Large intestine (tissue), 12 donors: Measurements from ENCODE around the gene HLA-DQA2. TPM values are rescaled to one million over a fixed set of nuclear protein-coding genes. Genes with fewer than 3 reads are reported as not detected.
"Not testable (repeated sequence)": the region's sequence is repeated elsewhere in the genome, so short reads cannot be mapped to it uniquely, and the experiment has no call there.

Source experiments
- DNase-seq, 2 donors: peaks; one replicate each; pipeline versions ENCODE4 v3.0.0 to v3.0.0-alpha.2; 2013
- H3K27ac ChIP-seq: one replicate; pipeline ENCODE4 v1.5.1; 2013; ENCODE audit warnings: low read length
- H3K27me3 ChIP-seq: 2 replicates; pipeline ENCODE4 v1.6.1; 2013; ENCODE audit warnings: low read length; ENCODE audit not compliant: control insufficient read depth, insufficient read depth
- H3K36me3 ChIP-seq: 2 replicates; pipeline ENCODE4 v1.6.1; 2013; ENCODE audit warnings: low read length; ENCODE audit not compliant: control insufficient read depth, insufficient read depth
- H3K4me1 ChIP-seq: one replicate; pipeline ENCODE4 v1.6.1; 2013; ENCODE audit warnings: low read length; ENCODE audit not compliant: control insufficient read depth, insufficient read depth
- H3K4me3 ChIP-seq: one replicate; pipeline ENCODE4 v1.5.1; 2013; ENCODE audit warnings: low read length
- H3K9me3 ChIP-seq: one replicate; pipeline ENCODE4 v1.6.1; 2013; ENCODE audit warnings: mild to moderate bottlenecking, low read depth, low read length, moderate library complexity; ENCODE audit not compliant: control insufficient read depth
- WGBS: methylation state at CpG from one replicate; pipeline ENCODE4 v1.1.5; 2013; ENCODE audit warnings: low lambda C conversion rate; ENCODE audit not compliant: insufficient coverage; 5-methylcytosine and 5-hydroxymethylcytosine counted together
- long read RNA-seq, 11 donors: transcript quantifications; one replicate each; lab custom pipeline, GENCODE V29; 2026
- polyA plus RNA-seq: library from polyadenylated mRNA; unstranded; fragments of 120-200 nt; gene quantifications from one replicate; pipeline ENCODE4 v1.2.1, GENCODE V29; 2013

The HLA-DQA2 gene
- polyA plus RNA-seq, result 1.8 TPM
- long read RNA-seq, donor 1, partial matches to known transcripts, result 0 of 9 reads
- long read RNA-seq, donor 1, other reads (novel, unspliced or antisense), result 9 of 9 reads
- long read RNA-seq, donor 2, result 0 reads
- long read RNA-seq, donor 3, result 0 reads
- long read RNA-seq, donor 4, result 0 reads
- long read RNA-seq, donor 5, result 0 reads
- long read RNA-seq, donor 6, result 0 reads
- long read RNA-seq, donor 7, result 0 reads
- long read RNA-seq, donor 8, partial matches to known transcripts, result 5 of 10 reads
- long read RNA-seq, donor 8, other reads (novel, unspliced or antisense), result 5 of 10 reads
- long read RNA-seq, donor 9, result 0 reads
- long read RNA-seq, donor 10, result 0 reads
- long read RNA-seq, donor 11, result 0 reads

DNA sequence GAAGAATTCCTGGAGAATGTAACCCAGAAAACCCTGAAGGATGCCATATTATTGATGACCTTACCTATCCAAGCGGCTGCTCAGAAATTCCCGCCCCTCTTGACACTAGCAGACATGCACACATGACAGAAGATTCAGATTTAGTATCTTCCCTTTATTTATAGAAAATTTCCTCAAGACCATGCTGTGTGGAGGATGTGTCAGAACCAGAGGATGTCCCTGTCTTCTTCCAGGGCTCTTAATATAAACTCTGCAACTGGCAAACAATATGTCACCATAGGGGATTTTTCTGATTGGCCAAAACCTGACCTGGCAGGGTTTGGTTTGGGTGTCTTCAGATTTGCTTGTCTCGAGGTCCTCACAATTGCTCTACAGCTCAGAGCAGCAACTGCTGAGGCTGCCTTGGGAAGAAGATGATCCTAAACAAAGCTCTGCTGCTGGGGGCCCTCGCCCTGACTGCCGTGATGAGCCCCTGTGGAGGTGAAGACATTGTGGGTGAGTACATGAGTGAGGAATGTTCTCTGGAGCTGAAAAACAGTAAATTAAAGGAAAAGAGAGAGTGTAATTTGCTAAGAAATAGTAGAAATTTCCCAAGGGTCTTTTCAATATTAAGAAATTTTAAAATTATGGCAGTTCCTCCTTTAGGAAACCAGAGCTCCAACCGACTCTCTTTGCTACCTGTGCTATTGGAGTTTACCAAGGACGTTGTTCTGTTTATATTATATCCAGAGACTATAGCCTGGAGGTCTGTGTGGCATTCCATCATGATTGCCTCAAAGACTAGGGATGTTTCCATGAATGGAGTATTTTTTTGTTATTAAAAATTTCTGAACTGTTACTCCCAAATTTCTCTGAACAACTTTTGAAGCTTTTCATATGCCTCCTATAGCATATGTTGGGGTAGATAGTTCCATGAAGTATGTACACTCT is at the start of gene HLA-DQA2:
Gene HLA-DQA2 (plus strand): TSS at position 361 of the 930 bp plus-strand sequence. CDS start 53 bp downstream, at position 414.
- Histone ChIP-seq H3K27ac (no peak within 1 kb of the TSS), H3K4me1 (no peaks in the 10 kb centered on the region), H3K36me3 (no peaks in the 10 kb centered on the region), H3K9me3 (no peaks in the 10 kb centered on the region), H3K4me3 (no peak within 1 kb of the TSS), H3K27me3 (peaks cover 7% of the 10 kb centered on the region)
- WGBS, result 40% methylated on average over 1 of the region's 7 CpGs
- DNase-seq, result no peak

- 0% methylated on average over 1 of the region's 1 CpG for WGBS
- Histone ChIP-seq H3K9me3 (no peaks in the 10 kb centered on the region), H3K27me3 (peaks cover 2% of the 10 kb centered on the region), H3K27ac (no peak overlapping the region), H3K36me3 (no peaks in the 10 kb centered on the region), H3K4me3 (no peak overlapping the region), H3K4me1 (no peaks in the 10 kb centered on the region)
- peak in 1 of 2 donors; percentile 12 for DNase-seq
Observed at GRCh38 chr6:32692019-32692418, 49.2 kb upstream of the HLA-DQA2 start.

GRCh38 chr6:32697031-32697430 is 44.2 kb upstream of the HLA-DQA2 start:
- Histone ChIP-seq H3K27me3 (peaks cover 8% of the 10 kb centered on the region), H3K4me3 (no peak overlapping the region), H3K9me3 (no peaks in the 10 kb centered on the region), H3K36me3 (no peaks in the 10 kb centered on the region), H3K4me1 (no peaks in the 10 kb centered on the region), H3K27ac (no peak overlapping the region)
- whole genome bisulfite sequencing, result no CpG with 5 or more reads among the region's 1 CpG
- no peak for DNase-seq

DNA sequence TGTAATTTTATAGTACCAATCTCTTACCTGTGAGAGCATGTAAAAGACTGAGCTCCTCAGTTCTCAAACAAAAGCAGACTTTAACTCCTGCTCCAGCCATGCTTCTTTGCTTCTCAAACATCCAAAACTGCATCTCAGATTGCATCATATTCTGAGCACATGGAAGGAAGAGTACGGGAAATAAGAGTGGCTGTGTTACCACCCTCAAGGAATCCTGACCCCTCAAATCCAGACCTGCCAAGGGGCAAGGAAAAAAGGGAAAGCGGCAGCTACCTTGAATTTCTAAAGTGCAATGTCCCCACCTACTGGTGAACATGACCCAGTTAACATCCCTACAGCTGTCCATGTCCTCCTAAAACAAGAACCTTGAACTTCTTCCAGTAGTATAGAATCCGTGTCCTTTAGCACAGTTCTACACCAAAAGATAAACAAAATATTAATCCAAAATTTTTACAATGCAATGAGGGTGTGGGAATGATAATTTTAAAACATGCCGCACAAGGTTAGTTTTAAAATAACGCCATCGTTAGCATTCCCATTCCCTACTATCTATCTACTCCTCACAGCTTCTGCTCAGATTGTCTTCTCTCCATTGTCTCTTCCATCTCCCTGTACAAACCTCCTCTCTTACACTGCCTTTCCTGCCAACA is 40.7 kb upstream of the HLA-DQA2 start:
- Histone ChIP-seq H3K4me3 (no peak overlapping the region), H3K27ac (no peak overlapping the region), H3K4me1 (no peaks in the 10 kb centered on the region), H3K27me3 (peaks cover 11% of the 10 kb centered on the region), H3K36me3 (no peaks in the 10 kb centered on the region), H3K9me3 (no peaks in the 10 kb centered on the region)
- no CpG with 5 or more reads among the region's 6 CpGs for WGBS
- DNase-seq, result peak; percentile 35 to 55

- Histone ChIP-seq H3K27ac (no peak overlapping the region), H3K4me1 (no peaks in the 10 kb centered on the region), H3K36me3 (no peaks in the 10 kb centered on the region), H3K4me3 (no peak overlapping the region), H3K9me3 (no peaks in the 10 kb centered on the region), H3K27me3 (peaks cover 5% of the 10 kb centered on the region)
- 33% methylated on average over 2 of the region's 4 CpGs for WGBS
- DNase-seq, result no peak
Observed at GRCh38 chr6:32703347-32703746, 37.8 kb upstream of the HLA-DQA2 start.

DNA sequence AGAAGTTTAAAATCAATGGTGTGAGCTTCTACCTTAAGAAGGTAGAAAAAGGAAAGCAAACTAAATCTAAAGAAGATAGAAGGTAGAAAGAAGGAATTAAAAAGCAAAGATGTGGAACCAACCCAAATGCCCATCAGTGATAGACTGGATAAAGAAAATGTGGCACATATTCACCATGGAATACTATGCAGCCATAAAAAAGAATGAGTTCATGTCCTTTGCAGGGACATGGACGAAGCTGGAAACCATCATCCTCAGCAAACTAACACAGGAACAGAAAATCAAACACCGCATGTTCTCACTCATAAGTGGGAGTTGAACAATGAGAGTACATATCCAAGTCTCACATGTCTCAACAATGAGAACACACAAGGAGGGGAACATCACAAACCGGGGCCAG is 36.0 kb upstream of the HLA-DQA2 start:
- H3K36me3 ChIP-seq, H3K27ac ChIP-seq, H3K4me1 ChIP-seq, H3K4me3 ChIP-seq, H3K27me3 ChIP-seq, DNase-seq, H3K9me3 ChIP-seq: not testable (repeated sequence)
- 33% methylated on average over 1 of the region's 3 CpGs for WGBS

DNA sequence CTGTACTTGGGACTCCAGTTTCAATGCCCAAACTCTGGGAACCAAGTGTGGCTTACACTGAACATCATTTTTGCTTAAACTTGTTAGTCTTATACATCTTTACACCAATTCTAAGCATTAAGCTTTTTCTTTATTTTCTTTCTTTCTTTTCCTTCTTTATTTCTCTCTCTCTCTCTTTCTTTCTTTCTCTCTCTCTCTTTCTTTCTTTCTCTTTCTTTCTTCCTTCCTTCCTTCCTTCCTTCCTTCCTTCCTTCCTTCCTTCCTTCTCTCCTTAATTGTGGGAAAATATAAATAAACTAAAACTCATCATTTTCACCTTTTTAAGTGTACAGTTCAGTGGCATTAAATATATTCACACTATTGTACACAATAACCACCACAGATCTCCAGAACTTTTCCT is 31.6 kb upstream of the HLA-DQA2 start:
- no peaks in the 10 kb centered on the region for H3K9me3 ChIP-seq
- no peaks in the 10 kb centered on the region for H3K4me1 ChIP-seq
- H3K27me3 ChIP-seq, result no peaks in the 10 kb centered on the region
- H3K36me3 ChIP-seq, result no peaks in the 10 kb centered on the region
- no peak for DNase-seq
- H3K27ac ChIP-seq, result no peak overlapping the region
- H3K4me3 ChIP-seq, result no peak overlapping the region

DNA sequence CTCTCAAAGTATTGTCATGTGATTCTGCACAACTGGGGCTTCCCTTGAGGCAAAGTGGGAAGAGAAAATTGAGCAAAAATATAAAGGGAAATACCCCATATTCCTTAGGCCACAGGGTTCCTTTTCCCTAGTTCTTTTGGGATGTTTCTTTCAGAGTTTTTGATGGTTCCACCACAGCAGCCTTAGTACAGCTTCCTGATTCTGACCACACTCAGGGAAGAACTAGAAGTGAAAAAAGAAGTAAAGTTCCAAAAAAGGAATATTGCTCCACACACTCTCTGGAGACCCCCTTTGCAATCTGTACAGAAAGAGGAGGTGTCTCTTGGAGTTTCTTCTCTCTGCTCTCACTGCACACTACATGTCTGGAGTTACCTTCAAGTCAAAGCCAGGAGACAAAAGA is 27.9 kb upstream of the HLA-DQA2 start:
- H3K4me1 ChIP-seq, result no peaks in the 10 kb centered on the region
- H3K27me3 ChIP-seq, result no peaks in the 10 kb centered on the region
- H3K36me3 ChIP-seq, result no peaks in the 10 kb centered on the region
- H3K4me3 ChIP-seq, result no peak overlapping the region
- no peaks in the 10 kb centered on the region for H3K9me3 ChIP-seq
- DNase-seq, result no peak
- no peak overlapping the region for H3K27ac ChIP-seq

DNA sequence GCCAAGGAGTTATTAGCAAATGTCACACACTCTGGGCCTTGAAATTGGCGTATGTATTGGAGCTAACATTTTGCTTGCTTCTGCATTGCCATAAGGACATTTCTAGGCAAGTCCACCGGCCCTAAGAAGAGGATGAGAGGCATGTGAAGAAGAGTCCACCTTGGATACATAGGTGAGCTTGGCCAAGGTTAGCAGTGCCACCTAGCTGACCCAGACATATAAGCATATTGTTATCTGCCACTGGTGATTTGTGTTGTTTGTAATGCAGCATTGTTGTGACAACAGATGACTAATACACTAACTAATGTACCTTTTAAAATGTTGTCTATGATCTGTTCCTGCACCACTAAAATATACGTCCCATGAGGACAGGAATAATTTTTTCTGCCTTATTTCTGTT is 24.8 kb upstream of the HLA-DQA2 start:
- no peak for DNase-seq
- H3K4me1 ChIP-seq, result no peaks in the 10 kb centered on the region
- no peak overlapping the region for H3K4me3 ChIP-seq
- no peaks in the 10 kb centered on the region for H3K9me3 ChIP-seq
- no peaks in the 10 kb centered on the region for H3K36me3 ChIP-seq
- 100% methylated on average over 1 of the region's 3 CpGs for WGBS
- no peaks in the 10 kb centered on the region for H3K27me3 ChIP-seq
- H3K27ac ChIP-seq, result no peak overlapping the region

DNA sequence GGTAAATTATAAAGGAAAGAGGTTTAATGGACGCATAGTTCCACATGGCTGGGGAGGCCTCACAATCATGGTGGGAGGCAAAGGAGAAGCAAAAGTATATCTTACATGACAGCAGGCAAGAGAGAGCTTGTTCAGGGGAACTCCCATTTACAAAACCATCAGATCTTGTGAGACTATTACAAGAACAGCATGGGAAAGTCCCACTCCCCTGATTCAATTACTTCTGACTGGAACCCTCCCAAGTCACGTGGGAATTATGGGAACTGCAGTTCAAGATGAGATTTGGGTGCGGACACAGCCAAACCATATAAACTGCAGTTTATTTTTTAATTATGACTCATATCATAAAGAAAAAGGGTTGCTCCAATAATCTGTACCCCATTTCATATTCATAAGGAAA is 22.3 kb upstream of the HLA-DQA2 start:
- WGBS, result 100% methylated on average over 1 of the region's 3 CpGs
- no peaks in the 10 kb centered on the region for H3K27me3 ChIP-seq
- DNase-seq, result no peak
- H3K9me3 ChIP-seq, result no peaks in the 10 kb centered on the region
- no peaks in the 10 kb centered on the region for H3K4me1 ChIP-seq
- H3K4me3 ChIP-seq, result no peak overlapping the region
- no peak overlapping the region for H3K27ac ChIP-seq
- H3K36me3 ChIP-seq, result no peaks in the 10 kb centered on the region
